HEK293T (cell line): ENCODE measurements around the gene LCN1.

Source experiments
- CTCF ChIA-PET: fragments of 350-600 bp; formaldehyde crosslinking; extraction: SDS; loops from one replicate; lab custom pipeline; 2021; ENCODE audit warnings: antibody characterized with exemption, inconsistent platforms; lab: Yijun Ruan, JAX
- POLR2A ChIA-PET: fragments of 350-600 bp; formaldehyde crosslinking; extraction: SDS; loops from one replicate; lab custom pipeline; 2020; ENCODE audit warnings: antibody characterized with exemption, inconsistent platforms; lab: Yijun Ruan, JAX
- DNase-seq: peaks from one replicate; pipeline ENCODE4 v3.0.0; 2012; ENCODE audit warnings: mixed read lengths; ENCODE audit errors: extremely low spot score
- ARNT ChIP-seq: fragments of 450-650 bp; IDR thresholded peaks from 2 replicates; pipeline ENCODE4 v1.6.1; 2017; ENCODE audit warnings: mild to moderate bottlenecking
- BHLHE40 ChIP-seq: fragments of 450-650 bp; IDR thresholded peaks from 2 replicates; pipeline ENCODE4 v1.6.1; 2016; ENCODE audit warnings: mild to moderate bottlenecking, moderate library complexity, borderline replicate concordance
- CTBP1 ChIP-seq: fragments of 450-650 bp; IDR thresholded peaks from 2 replicates; pipeline ENCODE4 v1.6.1; 2016; ENCODE audit warnings: borderline replicate concordance
- ELF4 ChIP-seq: fragments of 450-650 bp; IDR thresholded peaks from 2 replicates; pipeline ENCODE4 v1.6.1; 2017; ENCODE audit warnings: antibody characterized with exemption
- FOXA1 ChIP-seq: fragments of 450-650 bp; IDR thresholded peaks from 2 replicates; pipeline ENCODE4 v1.6.1; 2016; ENCODE audit warnings: mild to moderate bottlenecking
- FOXK2 ChIP-seq: fragments of 450-650 bp; IDR thresholded peaks from 2 replicates; pipeline ENCODE4 v1.6.1; 2016; ENCODE audit warnings: mild to moderate bottlenecking
- FOXM1 ChIP-seq: fragments of 450-650 bp; IDR thresholded peaks from 2 replicates; pipeline ENCODE4 v1.6.1; 2017; ENCODE audit warnings: mild to moderate bottlenecking, borderline replicate concordance
- HDGF ChIP-seq: fragments of 450-650 bp; IDR thresholded peaks from 2 replicates; pipeline ENCODE4 v1.6.1; 2017; ENCODE audit warnings: antibody characterized with exemption, borderline replicate concordance
- L3MBTL2 ChIP-seq: fragments of 450-650 bp; conservative IDR thresholded peaks from 2 replicates; pipeline ENCODE4 v1.6.1; 2016; ENCODE audit warnings: mild to moderate bottlenecking
- LEF1 ChIP-seq: fragments of 450-650 bp; IDR thresholded peaks from 2 replicates; pipeline ENCODE4 v1.6.1; 2017; ENCODE audit warnings: mild to moderate bottlenecking, borderline replicate concordance
- NFRKB ChIP-seq: fragments of 450-650 bp; IDR thresholded peaks from 2 replicates; pipeline ENCODE4 v1.6.1; 2016; ENCODE audit warnings: mild to moderate bottlenecking, moderate library complexity
- PKNOX1 ChIP-seq: fragments of 450-650 bp; IDR thresholded peaks from 2 replicates; pipeline ENCODE4 v1.6.1; 2016
- SP1 ChIP-seq: fragments of 450-650 bp; IDR thresholded peaks from 2 replicates; pipeline ENCODE4 v1.6.1; 2017
- SUZ12 ChIP-seq: fragments of 450-650 bp; IDR thresholded peaks from 2 replicates; pipeline ENCODE4 v1.6.1; 2016; ENCODE audit warnings: mild to moderate bottlenecking
- TARDBP ChIP-seq: fragments of 450-650 bp; IDR thresholded peaks from 2 replicates; pipeline ENCODE4 v1.6.1; 2016
- ZNF384 ChIP-seq: fragments of 450-650 bp; IDR thresholded peaks from 2 replicates; pipeline ENCODE4 v1.6.1; 2016

The LCN1 gene

DNA sequence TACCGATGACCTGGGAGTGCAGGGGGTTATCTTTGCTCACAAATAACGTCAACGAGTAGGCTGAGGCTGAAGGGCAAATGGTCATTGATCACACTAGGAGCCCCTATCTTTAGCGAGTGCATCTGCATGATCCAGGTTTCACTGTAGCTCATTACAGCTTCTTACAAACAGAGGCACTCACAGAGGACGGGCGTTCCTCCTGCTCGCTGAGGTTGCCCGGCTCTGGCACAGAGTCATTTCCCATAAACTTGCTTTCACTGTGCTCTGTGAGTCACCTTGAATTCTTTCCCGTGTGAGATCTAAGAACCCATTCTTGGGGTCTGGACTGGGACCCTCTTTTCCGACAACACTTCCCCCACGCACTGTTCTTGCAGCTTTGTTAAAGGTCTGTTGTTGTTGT lies 38.4 kb downstream of the LCN1 start:
- no peak for TF ChIP-seq L3MBTL2
- no peak for TF ChIP-seq ELF4
- no peak for TF ChIP-seq HDGF
- no peak for TF ChIP-seq CTBP1
- no peak for TF ChIP-seq BHLHE40
- TF ChIP-seq TARDBP = no peak
- TF ChIP-seq FOXK2 = no peak
- TF ChIP-seq SUZ12 = no peak
- TF ChIP-seq NFRKB = no peak
- TF ChIP-seq ZNF384 = no peak
- no peak for TF ChIP-seq ARNT
- no peak for TF ChIP-seq FOXA1
- ChIA-PET POLR2A (no interaction called here), CTCF (no interaction called here)
- DNase-seq = no peak

DNA sequence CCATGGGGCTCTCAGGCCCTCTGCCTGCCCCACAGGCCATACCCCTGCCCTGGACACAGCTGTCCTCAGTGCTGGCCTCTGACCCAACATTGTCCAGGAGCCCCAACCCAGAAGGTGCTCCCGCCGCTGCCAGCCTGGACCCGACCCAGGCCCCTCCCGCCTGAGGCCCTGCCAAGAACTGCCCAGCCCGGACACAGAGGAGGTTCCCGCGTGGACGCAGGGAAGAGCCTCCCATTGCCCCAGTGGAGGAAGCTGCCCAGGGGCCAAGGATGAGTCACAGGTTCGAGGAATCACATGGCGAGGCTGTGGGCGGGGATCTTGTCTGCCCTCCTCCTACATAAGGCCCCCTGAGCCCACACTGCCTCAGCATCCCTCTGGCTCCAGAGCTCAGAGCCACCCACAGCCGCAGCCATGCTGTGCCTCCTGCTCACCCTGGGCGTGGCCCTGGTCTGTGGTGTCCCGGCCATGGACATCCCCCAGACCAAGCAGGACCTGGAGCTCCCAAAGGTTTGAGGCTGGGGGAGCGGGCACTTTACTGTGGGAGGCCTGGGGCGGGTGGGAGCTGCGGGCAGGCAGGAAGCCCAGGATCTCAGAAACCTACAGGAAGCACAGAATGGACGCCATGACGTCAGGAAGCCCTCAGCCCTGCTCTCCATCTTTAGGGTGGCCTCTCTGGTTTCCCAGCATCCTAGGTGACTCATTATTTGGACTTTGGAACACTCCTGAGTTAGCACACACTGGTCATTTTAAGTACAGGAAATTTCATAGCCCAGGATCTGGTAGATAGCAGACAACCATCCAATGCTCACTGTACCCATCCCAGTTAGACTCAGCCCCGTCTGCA lies 40.4 kb downstream of the LCN1 start, which contains the start of gene PAEP:
PAEP (plus strand) TSS at position 366 of the 844 bp plus-strand sequence.
- ChIA-PET POLR2A (no interaction called here), CTCF (no interaction called here)
- no peak for DNase-seq
- no peak for TF ChIP-seq ELF4
- TF ChIP-seq ARNT = no peak
- TF ChIP-seq NFRKB = no peak
- no peak for TF ChIP-seq BHLHE40
- no peak for TF ChIP-seq SP1
- no peak for TF ChIP-seq ZNF384
- no peak for TF ChIP-seq PKNOX1
- no peak for TF ChIP-seq HDGF
- TF ChIP-seq FOXK2 = no peak
- TF ChIP-seq FOXM1 = no peak

DNA sequence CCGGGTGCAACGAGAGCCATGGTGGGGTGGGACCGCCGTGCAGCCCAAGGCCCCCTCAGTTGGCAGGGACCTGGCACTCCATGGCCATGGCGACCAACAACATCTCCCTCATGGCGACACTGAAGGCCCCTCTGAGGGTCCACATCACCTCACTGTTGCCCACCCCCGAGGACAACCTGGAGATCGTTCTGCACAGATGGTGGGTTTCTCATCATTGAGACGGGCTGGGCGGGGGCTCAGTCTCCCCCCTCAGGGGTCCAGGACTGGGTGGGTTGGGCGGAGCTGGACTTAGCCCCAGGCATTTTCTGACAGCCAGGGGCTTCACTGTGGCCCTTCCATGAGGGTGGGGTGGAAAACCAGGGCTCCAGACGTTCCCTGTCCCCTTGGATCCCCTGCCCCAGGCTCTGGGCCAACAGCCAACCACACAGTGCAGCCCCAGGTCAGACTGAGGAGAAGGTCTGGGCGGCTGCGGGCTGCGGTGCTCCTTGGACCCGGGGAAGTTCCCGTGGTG lies 41.0 kb downstream of the LCN1 start:
- no peak for TF ChIP-seq FOXK2
- no peak for TF ChIP-seq SP1
- TF ChIP-seq CTBP1 = no peak
- no peak for TF ChIP-seq NFRKB
- TF ChIP-seq ELF4 = no peak
- TF ChIP-seq PKNOX1 = no peak
- POLR2A ChIA-PET = no interaction called here
- DNase-seq = no peak
- CTCF ChIA-PET = interaction anchor here (0.6 kb wide), 1 partner anchor 10 kb away, joined by 4 read pairs; no protein-coding TSS in a partner anchor

DNA sequence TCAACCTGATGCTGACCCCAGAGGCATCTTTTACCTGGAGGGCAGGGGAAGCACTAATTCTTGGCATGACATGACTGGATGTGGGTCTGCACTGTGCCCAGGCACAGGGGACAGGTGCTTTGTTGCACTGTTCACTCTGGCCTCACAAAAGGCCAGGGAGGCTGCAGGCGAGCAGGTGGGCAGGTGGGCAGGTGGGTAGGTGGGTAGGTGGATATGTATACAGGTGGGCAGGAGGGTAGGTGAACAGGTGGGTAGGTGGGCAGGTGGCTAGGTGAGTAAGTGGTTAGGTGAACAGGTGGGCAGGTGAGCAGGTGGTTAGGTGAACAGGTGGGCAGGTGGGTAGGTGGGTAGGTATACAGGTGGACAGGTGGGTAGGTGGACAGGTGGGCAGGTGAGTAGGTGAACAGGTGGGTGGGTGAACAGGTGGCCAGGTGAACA lies 41.8 kb downstream of the LCN1 start:
- no peak for DNase-seq
- TF ChIP-seq SP1 = no peak
- no peak for TF ChIP-seq ARNT
- no peak for TF ChIP-seq HDGF
- TF ChIP-seq ELF4 = no peak
- TF ChIP-seq FOXK2 = no peak
- no peak for TF ChIP-seq ZNF384
- TF ChIP-seq TARDBP = no peak
- no peak for TF ChIP-seq FOXM1
- no peak for TF ChIP-seq SUZ12
- TF ChIP-seq PKNOX1 = no peak
- TF ChIP-seq FOXA1 = no peak
- no peak for TF ChIP-seq BHLHE40
- ChIA-PET CTCF (interaction anchor here (0.6 kb wide), 1 partner anchor 11 kb away, joined by 4 read pairs; no protein-coding TSS in a partner anchor), POLR2A (no interaction called here)

- DNase-seq = no peak
- CTCF ChIA-PET = no interaction called here
- no peak for TF ChIP-seq ZNF384
- no peak for TF ChIP-seq FOXA1
- TF ChIP-seq TARDBP = no peak
- no peak for TF ChIP-seq HDGF
- POLR2A ChIA-PET = no interaction called here
These were observed 42.6 kb downstream of the LCN1 start for GRCh38 chr9:135563858-135564257.

DNA sequence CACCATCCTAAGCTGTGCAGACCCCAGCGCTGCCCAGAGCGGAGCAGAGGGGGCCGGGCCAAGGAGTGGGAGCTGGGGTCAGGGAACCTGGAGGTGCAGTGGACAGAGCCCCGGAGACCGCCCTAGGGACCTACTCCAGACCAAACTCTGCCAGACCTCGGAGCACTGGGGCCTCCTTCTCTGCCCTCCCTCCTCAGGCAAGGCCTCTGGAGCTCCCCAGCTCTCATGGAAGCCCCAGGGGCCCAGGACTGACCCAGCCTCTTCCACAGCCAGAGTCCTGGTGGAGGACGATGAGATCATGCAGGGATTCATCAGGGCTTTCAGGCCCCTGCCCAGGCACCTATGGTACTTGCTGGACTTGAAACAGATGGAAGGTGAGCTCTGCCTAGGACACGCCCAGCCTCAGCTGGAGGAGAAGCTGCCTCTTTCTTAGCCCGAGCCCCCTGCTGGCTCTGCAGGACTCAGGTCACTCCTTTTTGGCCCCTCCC lies 43.9 kb downstream of the LCN1 start:
- POLR2A ChIA-PET = no interaction called here

More for the DNA sequence above, 43.9 kb downstream of the LCN1 start:
- DNase-seq = no peak
- TF ChIP-seq LEF1 = no peak
- no peak for TF ChIP-seq FOXM1
- TF ChIP-seq PKNOX1 = no peak
- CTCF ChIA-PET = no interaction called here
